ENCODE data around the gene LCORL. TPM values are rescaled to one million over a fixed set of nuclear protein-coding genes. Genes with fewer than 3 reads are reported as not detected.
A peak's percentile ranks its signal among the peaks of the same experiment; 100 is the strongest.

LCORL gene
- total and polyA plus RNA-seq, 2 experiments from 2014 or later = 21.0 to 28.7 TPM

- peak overlapping the region; percentile 100 for H3K4me3 Mint-ChIP-seq
- ATAC-seq (peak; percentile 56), DNase-seq (ENCODE audit: low spot score) (no peak)
- Histone ChIP-seq H3K4me3 (peak overlapping the region; percentile 89), H3K9me2 (ENCODE audit: insufficient read depth) (no peaks in the 10 kb centered on the region), H3K27me3 (ENCODE audit: insufficient read depth) (no peaks in the 10 kb centered on the region), H4K20me1 (replicated peaks; ENCODE audit: insufficient read depth) (peaks cover 34% of the 10 kb centered on the region), H3F3A (replicated peaks; ENCODE audit: low read depth) (no peaks in the 10 kb centered on the region), H3K4me1 (ENCODE audit: insufficient read depth) (peaks cover 28% of the 10 kb centered on the region), H3K36me3 (ENCODE audit: insufficient read depth) (peaks cover 15% of the 10 kb centered on the region; the same call in 1 of the 2 replicates), H3K4me2 (peak overlapping the region; percentile 92), H3K79me2 (replicated peaks; ENCODE audit: insufficient read depth) (peaks cover 91% of the 10 kb centered on the region), H2AFZ (peak overlapping the region; percentile 2; the same call in 1 of the 2 replicates), H3K27ac (ENCODE audit: low read depth) (no peak overlapping the region)
- H3K27ac Mint-ChIP-seq = peak overlapping the region; percentile 100
- TF ChIP-seq ZNF331 (CRISPR knock-in tag; IDR thresholded peaks at IDR 0.05; ENCODE audit: low read depth) = no peak
- TF ChIP-seq, protein P1, sequence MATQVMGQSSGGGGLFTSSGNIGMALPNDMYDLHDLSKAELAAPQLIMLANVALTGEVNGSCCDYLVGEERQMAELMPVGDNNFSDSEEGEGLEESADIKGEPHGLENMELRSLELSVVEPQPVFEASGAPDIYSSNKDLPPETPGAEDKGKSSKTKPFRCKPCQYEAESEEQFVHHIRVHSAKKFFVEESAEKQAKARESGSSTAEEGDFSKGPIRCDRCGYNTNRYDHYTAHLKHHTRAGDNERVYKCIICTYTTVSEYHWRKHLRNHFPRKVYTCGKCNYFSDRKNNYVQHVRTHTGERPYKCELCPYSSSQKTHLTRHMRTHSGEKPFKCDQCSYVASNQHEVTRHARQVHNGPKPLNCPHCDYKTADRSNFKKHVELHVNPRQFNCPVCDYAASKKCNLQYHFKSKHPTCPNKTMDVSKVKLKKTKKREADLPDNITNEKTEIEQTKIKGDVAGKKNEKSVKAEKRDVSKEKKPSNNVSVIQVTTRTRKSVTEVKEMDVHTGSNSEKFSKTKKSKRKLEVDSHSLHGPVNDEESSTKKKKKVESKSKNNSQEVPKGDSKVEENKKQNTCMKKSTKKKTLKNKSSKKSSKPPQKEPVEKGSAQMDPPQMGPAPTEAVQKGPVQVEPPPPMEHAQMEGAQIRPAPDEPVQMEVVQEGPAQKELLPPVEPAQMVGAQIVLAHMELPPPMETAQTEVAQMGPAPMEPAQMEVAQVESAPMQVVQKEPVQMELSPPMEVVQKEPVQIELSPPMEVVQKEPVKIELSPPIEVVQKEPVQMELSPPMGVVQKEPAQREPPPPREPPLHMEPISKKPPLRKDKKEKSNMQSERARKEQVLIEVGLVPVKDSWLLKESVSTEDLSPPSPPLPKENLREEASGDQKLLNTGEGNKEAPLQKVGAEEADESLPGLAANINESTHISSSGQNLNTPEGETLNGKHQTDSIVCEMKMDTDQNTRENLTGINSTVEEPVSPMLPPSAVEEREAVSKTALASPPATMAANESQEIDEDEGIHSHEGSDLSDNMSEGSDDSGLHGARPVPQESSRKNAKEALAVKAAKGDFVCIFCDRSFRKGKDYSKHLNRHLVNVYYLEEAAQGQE (IDR thresholded peaks at IDR 0.05; ENCODE audit: unreplicated experiment) = no peak
- TF ChIP-seq, protein P2, sequence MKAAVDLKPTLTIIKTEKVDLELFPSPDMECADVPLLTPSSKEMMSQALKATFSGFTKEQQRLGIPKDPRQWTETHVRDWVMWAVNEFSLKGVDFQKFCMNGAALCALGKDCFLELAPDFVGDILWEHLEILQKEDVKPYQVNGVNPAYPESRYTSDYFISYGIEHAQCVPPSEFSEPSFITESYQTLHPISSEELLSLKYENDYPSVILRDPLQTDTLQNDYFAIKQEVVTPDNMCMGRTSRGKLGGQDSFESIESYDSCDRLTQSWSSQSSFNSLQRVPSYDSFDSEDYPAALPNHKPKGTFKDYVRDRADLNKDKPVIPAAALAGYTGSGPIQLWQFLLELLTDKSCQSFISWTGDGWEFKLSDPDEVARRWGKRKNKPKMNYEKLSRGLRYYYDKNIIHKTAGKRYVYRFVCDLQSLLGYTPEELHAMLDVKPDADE (IDR thresholded peaks at IDR 0.05) = no peak
- H3K9me3 Mint-ChIP-seq = no peaks in the 10 kb centered on the region
- H3K36me3 Mint-ChIP-seq (ENCODE audit: low read depth) = peaks cover 46% of the 10 kb centered on the region
- no peaks in the 10 kb centered on the region for H3K27me3 Mint-ChIP-seq (ENCODE audit: insufficient read depth, low read depth, poor library complexity)
- peaks cover 31% of the 10 kb centered on the region for H3K4me1 Mint-ChIP-seq
Measured at GRCh38 chr4:17811078-17811603, 210.4 kb downstream of the LCORL start.

DNA sequence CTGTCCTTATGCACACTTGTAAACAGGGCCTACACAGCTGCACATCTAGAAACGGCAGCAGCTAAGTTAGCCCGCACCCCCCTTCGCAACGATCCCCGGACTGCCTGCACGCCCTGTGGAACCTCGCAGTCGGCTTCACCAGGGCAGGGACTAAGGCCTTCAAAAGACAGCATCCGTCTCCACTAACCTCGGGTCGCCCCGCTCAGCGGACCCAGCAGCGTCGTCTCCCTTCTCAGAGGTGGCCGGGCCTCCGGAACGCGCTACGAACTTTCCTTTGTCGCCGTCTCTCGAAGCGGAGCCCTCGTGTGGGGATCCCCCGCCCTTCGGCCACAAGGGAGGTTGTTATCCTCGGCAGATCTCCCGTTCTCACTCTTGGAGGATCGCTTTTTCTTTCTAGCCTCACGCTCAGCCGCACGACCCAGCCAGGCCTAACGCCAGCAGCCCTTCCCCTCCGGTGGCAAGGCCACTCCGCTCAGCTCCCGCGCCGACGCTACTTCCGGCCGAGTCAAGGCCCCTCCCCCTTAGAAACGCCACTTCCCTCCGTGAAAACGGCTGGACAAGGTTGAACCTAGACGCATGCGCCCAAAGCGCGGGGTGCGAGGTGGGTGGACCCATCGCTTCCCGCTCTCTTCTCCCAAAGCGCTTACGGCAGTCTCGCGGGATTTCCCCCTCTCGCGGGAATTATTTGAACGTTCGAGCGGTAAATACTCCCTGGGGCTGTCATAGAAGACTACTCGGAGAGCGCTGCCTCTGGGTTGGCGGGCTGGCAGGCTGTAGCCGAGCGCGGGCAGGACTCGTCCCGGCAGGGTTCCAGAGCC, 211.1 kb downstream of the LCORL start, which contains the start of the genes DCAF16 and NCAPG:
TSS of gene DCAF16 (minus strand) at position 498 of the 818 bp plus-strand sequence. CDS start 6,616 bp downstream, outside the sequence.
TSS of gene NCAPG (plus strand) at position 720 of the 818 bp plus-strand sequence. CDS start 99 bp downstream, outside the sequence.
- Histone ChIP-seq H3K4me2 (peak within 1 kb of the TSS; percentile 92), H3K36me3 (ENCODE audit: insufficient read depth) (peaks cover 20% of the 10 kb centered on the region; the same call in 1 of the 2 replicates), H3K79me2 (replicated peaks; ENCODE audit: insufficient read depth) (peaks cover 91% of the 10 kb centered on the region), H2AFZ (peak within 1 kb of the TSS; percentile 5; the same call in 1 of the 2 replicates), H3K27ac (ENCODE audit: low read depth) (peak within 1 kb of the TSS; percentile 82), H3F3A (replicated peaks; ENCODE audit: low read depth) (no peaks in the 10 kb centered on the region), H3K27me3 (ENCODE audit: insufficient read depth) (no peaks in the 10 kb centered on the region), H3K4me3 (peak within 1 kb of the TSS; percentile 89), H4K20me1 (replicated peaks; ENCODE audit: insufficient read depth) (peaks cover 41% of the 10 kb centered on the region), H3K9me2 (ENCODE audit: insufficient read depth) (no peaks in the 10 kb centered on the region), H3K4me1 (ENCODE audit: insufficient read depth) (peaks cover 28% of the 10 kb centered on the region)
- DNase-seq (ENCODE audit: low spot score) (peak; percentile 99), ATAC-seq (peak; percentile 93)
- Mint-ChIP-seq H3K4me3 (peak within 1 kb of the TSS; percentile 100), H3K9me3 (no peaks in the 10 kb centered on the region), H3K27me3 (ENCODE audit: insufficient read depth, low read depth, poor library complexity) (no peaks in the 10 kb centered on the region), H3K27ac (peak within 1 kb of the TSS; percentile 100), H3K4me1 (peaks cover 31% of the 10 kb centered on the region), H3K36me3 (ENCODE audit: low read depth) (peaks cover 43% of the 10 kb centered on the region)
- TF ChIP-seq CREB1 (CRISPR knock-in tag; IDR thresholded peaks at IDR 0.05; ENCODE audit: low read depth) (peak; percentile 86), EZH2 (IDR thresholded peaks at IDR 0.05; ENCODE audit: low read depth, unreplicated experiment) (no peak), ZNF331 (CRISPR knock-in tag; IDR thresholded peaks at IDR 0.05; ENCODE audit: low read depth) (no peak), POLR2AphosphoS5 (IDR thresholded peaks at IDR 0.05; ENCODE audit: low read depth) (peak; percentile 99)
- TF ChIP-seq, protein P2 (IDR thresholded peaks at IDR 0.05) = peak; percentile 49; the same call in 1 of the 2 replicates
